ENCODE measurements around the gene SEPTIN1. TPM values are rescaled to one million over a fixed set of nuclear protein-coding genes. Genes with fewer than 3 reads are reported as not detected.

The SEPTIN1 gene
- total and polyA plus RNA-seq, 2 of the 13 experiments (the other 11 are each of a cell fraction or from before 2014, with no cell fraction given), result 0.18 to 0.67 TPM

DNA sequence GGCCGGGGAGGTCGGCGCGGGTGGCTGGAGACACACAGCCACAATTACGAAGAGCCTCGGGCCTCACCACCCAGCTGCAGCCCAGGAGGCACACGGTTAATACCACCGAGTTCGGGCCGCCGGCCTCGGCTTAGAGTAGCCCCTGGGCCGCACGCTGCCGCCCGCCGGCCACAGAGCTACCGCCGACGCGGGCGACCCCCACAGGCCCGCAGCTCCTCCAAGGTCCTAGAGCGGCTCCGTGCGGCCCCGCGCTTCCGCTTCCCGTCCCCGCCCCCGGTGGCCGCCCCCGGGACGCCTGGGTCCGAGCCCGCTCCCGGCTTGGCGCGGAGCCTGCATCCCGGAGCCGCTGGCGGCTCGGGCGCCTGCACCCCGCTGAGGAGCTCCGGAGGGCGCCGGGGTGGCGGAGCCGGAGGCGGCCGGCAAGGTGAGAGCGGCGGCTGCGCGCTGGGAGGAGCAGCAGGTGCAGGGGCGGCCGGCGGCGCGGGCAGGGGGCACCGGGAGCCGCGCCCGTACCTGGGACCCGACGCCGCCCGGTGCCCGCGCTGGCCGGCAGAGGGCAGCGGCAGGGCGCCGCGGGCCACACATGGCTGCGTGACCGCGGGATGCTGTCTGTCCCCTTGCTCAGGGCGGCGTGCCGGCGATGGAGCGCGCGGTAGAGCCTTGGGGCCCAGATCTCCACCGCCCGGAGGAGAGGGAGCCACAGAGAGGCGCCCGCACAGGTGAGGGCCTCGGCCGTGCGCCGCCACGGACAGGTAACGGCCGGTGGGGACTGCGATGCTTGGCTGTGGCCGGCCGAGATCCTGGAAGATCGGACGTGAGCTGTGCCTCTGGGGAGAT, 13.0 kb upstream of the SEPTIN1 start, which contains the start of gene ZNF48 (continued):
- TF ChIP-seq, protein P1, sequence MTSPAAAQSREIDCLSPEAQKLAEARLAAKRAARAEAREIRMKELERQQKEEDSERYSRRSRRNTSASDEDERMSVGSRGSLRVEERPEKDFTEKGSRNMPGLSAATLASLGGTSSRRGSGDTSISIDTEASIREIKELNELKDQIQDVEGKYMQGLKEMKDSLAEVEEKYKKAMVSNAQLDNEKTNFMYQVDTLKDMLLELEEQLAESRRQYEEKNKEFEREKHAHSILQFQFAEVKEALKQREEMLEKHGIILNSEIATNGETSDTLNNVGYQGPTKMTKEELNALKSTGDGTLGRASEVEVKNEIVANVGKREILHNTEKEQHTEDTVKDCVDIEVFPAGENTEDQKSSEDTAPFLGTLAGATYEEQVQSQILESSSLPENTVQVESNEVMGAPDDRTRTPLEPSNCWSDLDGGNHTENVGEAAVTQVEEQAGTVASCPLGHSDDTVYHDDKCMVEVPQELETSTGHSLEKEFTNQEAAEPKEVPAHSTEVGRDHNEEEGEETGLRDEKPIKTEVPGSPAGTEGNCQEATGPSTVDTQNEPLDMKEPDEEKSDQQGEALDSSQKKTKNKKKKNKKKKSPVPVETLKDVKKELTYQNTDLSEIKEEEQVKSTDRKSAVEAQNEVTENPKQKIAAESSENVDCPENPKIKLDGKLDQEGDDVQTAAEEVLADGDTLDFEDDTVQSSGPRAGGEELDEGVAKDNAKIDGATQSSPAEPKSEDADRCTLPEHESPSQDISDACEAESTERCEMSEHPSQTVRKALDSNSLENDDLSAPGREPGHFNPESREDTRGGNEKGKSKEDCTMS (CRISPR knock-in tag; conservative IDR thresholded peaks at IDR 0.05), result no peak
- TF ChIP-seq GATAD2A (CRISPR knock-in tag; IDR thresholded peaks at IDR 0.05), result peak; percentile 18; the same call in 1 of the 2 replicates
- TF ChIP-seq ZFP41 (CRISPR knock-in tag; IDR thresholded peaks at IDR 0.05; ENCODE audit: borderline replicate concordance), result no peak; the same call in 1 of the 2 replicates
- TF ChIP-seq ZSCAN25 (CRISPR knock-in tag; IDR thresholded peaks at IDR 0.05), result 0 out of 2 replicates have a peak, but pooled peaks have one; percentile 31
- peak; percentile 61; the same call in 1 of the 2 replicates for TF ChIP-seq KDM5B (CRISPR knock-in tag; IDR thresholded peaks at IDR 0.05; ENCODE audit: borderline replicate concordance)
- TF ChIP-seq JARID2 (CRISPR knock-in tag; IDR thresholded peaks at IDR 0.05; ENCODE audit: insufficient replicate concordance), result peak; percentile 25
- 0 out of 2 replicates have a peak, but pooled peaks have one; percentile 63 for TF ChIP-seq ZNF550 (CRISPR knock-in tag; IDR thresholded peaks at IDR 0.05; ENCODE audit: borderline replicate concordance)
- TF ChIP-seq ZNF101 (CRISPR knock-in tag; IDR thresholded peaks at IDR 0.05; ENCODE audit: borderline replicate concordance, low read depth), result no peak
- TF ChIP-seq SETDB1 (CRISPR knock-in tag; IDR thresholded peaks at IDR 0.05; ENCODE audit: borderline replicate concordance), result no peak
- peak; percentile 92 for TF ChIP-seq ATF7-NPFF (CRISPR knock-in tag; IDR thresholded peaks at IDR 0.05; ENCODE audit: low read depth)
- no peak for TF ChIP-seq ZNF678 (CRISPR knock-in tag; IDR thresholded peaks at IDR 0.05)
- TF ChIP-seq HES4 (CRISPR knock-in tag; IDR thresholded peaks at IDR 0.05; ENCODE audit: borderline replicate concordance), result peak; percentile 75; the same call in 1 of the 2 replicates
- TF ChIP-seq, protein P2, sequence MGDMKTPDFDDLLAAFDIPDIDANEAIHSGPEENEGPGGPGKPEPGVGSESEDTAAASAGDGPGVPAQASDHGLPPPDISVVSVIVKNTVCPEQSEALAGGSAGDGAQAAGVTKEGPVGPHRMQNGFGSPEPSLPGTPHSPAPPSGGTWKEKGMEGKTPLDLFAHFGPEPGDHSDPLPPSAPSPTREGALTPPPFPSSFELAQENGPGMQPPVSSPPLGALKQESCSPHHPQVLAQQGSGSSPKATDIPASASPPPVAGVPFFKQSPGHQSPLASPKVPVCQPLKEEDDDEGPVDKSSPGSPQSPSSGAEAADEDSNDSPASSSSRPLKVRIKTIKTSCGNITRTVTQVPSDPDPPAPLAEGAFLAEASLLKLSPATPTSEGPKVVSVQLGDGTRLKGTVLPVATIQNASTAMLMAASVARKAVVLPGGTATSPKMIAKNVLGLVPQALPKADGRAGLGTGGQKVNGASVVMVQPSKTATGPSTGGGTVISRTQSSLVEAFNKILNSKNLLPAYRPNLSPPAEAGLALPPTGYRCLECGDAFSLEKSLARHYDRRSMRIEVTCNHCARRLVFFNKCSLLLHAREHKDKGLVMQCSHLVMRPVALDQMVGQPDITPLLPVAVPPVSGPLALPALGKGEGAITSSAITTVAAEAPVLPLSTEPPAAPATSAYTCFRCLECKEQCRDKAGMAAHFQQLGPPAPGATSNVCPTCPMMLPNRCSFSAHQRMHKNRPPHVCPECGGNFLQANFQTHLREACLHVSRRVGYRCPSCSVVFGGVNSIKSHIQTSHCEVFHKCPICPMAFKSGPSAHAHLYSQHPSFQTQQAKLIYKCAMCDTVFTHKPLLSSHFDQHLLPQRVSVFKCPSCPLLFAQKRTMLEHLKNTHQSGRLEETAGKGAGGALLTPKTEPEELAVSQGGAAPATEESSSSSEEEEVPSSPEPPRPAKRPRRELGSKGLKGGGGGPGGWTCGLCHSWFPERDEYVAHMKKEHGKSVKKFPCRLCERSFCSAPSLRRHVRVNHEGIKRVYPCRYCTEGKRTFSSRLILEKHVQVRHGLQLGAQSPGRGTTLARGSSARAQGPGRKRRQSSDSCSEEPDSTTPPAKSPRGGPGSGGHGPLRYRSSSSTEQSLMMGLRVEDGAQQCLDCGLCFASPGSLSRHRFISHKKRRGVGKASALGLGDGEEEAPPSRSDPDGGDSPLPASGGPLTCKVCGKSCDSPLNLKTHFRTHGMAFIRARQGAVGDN (CRISPR knock-in tag; IDR thresholded peaks at IDR 0.05), result peak; percentile 87
- TF ChIP-seq ZNF75D (CRISPR knock-in tag; IDR thresholded peaks at IDR 0.05; ENCODE audit: borderline replicate concordance), result no peak
- TF ChIP-seq, protein P3, sequence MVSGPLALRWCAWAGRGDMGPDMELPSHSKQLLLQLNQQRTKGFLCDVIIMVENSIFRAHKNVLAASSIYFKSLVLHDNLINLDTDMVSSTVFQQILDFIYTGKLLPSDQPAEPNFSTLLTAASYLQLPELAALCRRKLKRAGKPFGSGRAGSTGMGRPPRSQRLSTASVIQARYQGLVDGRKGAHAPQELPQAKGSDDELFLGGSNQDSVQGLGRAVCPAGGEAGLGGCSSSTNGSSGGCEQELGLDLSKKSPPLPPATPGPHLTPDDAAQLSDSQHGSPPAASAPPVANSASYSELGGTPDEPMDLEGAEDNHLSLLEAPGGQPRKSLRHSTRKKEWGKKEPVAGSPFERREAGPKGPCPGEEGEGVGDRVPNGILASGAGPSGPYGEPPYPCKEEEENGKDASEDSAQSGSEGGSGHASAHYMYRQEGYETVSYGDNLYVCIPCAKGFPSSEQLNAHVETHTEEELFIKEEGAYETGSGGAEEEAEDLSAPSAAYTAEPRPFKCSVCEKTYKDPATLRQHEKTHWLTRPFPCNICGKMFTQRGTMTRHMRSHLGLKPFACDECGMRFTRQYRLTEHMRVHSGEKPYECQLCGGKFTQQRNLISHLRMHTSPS (CRISPR knock-in tag; IDR thresholded peaks at IDR 0.05; ENCODE audit: low read depth), result no peak; the same call in 1 of the 2 replicates
- peak; percentile 58 for TF ChIP-seq SMAD3 (CRISPR knock-in tag; IDR thresholded peaks at IDR 0.05)
- TF ChIP-seq RARG (CRISPR knock-in tag; IDR thresholded peaks at IDR 0.05; ENCODE audit: low read depth), result 0 out of 2 replicates have a peak, but pooled peaks have one; percentile 43
- peak; percentile 21; the same call in 1 of the 2 replicates for TF ChIP-seq ZNF12 (CRISPR knock-in tag; IDR thresholded peaks at IDR 0.05)
- peak; percentile 54; the same call in 1 of the 2 replicates for TF ChIP-seq CREB1 (IDR thresholded peaks at IDR 0.05)
- TF ChIP-seq CREB1 (CRISPR knock-in tag; IDR thresholded peaks at IDR 0.05), result no peak
- no peak for TF ChIP-seq ZFP82 (CRISPR knock-in tag; IDR thresholded peaks at IDR 0.05; ENCODE audit: borderline replicate concordance)
